K562 (cell line): ENCODE data around the gene CBX4. TPM values are rescaled to one million over a fixed set of nuclear protein-coding genes. Genes with fewer than 3 reads are reported as not detected.

Experiments
- BACH1 ChIP-seq: fragments of 200-800 bp; sonication (Bioruptor generic); IDR thresholded peaks from 2 replicates; pipeline ENCODE4 v1.6.1; 2016; ENCODE audit warnings: missing genetic modification characterization, missing compliant biosample characterization
- BRF1 ChIP-seq: IDR thresholded peaks from 3 replicates; pipeline ENCODE4 v1.6.1; 2011; ENCODE audit warnings: borderline replicate concordance, mild to moderate bottlenecking; ENCODE audit not compliant: insufficient read length; ENCODE audit errors: extremely low read depth
- CBFA2T3 ChIP-seq: fragments of 450-650 bp; IDR thresholded peaks from 2 replicates; pipeline ENCODE4 v1.6.1; 2017
- CREM ChIP-seq: IDR thresholded peaks from 2 replicates; pipeline ENCODE4 v1.6.1; 2014; ENCODE audit warnings: antibody characterized with exemption, low read depth
- HDAC1 ChIP-seq, 2 experiments: fragments of 450-650 bp; IDR thresholded peaks; 2 replicates each; pipeline ENCODE4 v1.6.1; 2016 to 2017; ENCODE audit warnings: inconsistent platforms in 1 of 2, mild to moderate bottlenecking in 1 of 2, moderate library complexity in 1 of 2
- HMGN3 ChIP-seq: IDR thresholded peaks from 2 replicates; pipeline ENCODE4 v1.6.1; 2011; ENCODE audit warnings: borderline replicate concordance, low read depth, mild to moderate bottlenecking, mixed read lengths, low read length; ENCODE audit not compliant: insufficient read length; ENCODE audit errors: extremely low read depth
- HNRNPUL1 ChIP-seq: fragments of 200-400 bp; formaldehyde crosslinking; IDR thresholded peaks from 2 replicates; pipeline ENCODE4 v1.6.1; 2017; ENCODE audit warnings: low read length
- JUND ChIP-seq, 2 experiments: IDR thresholded peaks; 2 replicates in 1 of 2; 3 replicates in 1 of 2; pipeline ENCODE4 v1.6.1; 2011; ENCODE audit warnings: borderline replicate concordance in 2 of 2, low read depth in 2 of 2, low read length in 2 of 2, improper control_type of control experiment in 1 of 2, missing biosample characterization in 1 of 2, missing genetic modification characterization in 1 of 2, missing genetic modification reagents in 1 of 2
- KLF10 ChIP-seq: fragments of 250-450 bp; sonication (Bioruptor Pico); IDR thresholded peaks from 2 replicates; pipeline ENCODE4 v1.6.1; 2021; ENCODE audit warnings: matching md5 sums
- PTRF ChIP-seq: fragments of 450-650 bp; IDR thresholded peaks from 2 replicates; pipeline ENCODE4 v1.6.1; 2016; ENCODE audit warnings: mild to moderate bottlenecking, missing genetic modification characterization, missing compliant biosample characterization
- RUNX1 ChIP-seq: sonication (generic); IDR thresholded peaks from 2 replicates; pipeline ENCODE4 v1.6.1; 2016; ENCODE audit warnings: antibody characterized with exemption, low read depth
- SREBF2 ChIP-seq: sonication (generic); formaldehyde crosslinking; IDR thresholded peaks from 2 replicates; pipeline ENCODE4 v1.4.0; 2020; ENCODE audit warnings: mild to moderate bottlenecking, missing genetic modification reagents
- ZBTB5 ChIP-seq: fragments of 450-650 bp; IDR thresholded peaks from 2 replicates; pipeline ENCODE4 v1.6.1; 2017; ENCODE audit warnings: antibody characterized with exemption
- ZFP1 ChIP-seq: fragments of 450-650 bp; formaldehyde crosslinking; IDR thresholded peaks from 2 replicates; pipeline ENCODE4 v1.4.0; 2020; ENCODE audit warnings: mild to moderate bottlenecking, mixed read lengths
- ZMIZ1 ChIP-seq, 2 experiments: fragments of 150-350 bp in 1 of 2; IDR thresholded peaks; 2 replicates each; pipeline ENCODE4 v1.6.1; 2012 to 2016; ENCODE audit warnings: low read depth in 2 of 2, low read length in 2 of 2, mild to moderate bottlenecking in 1 of 2, moderate library complexity in 1 of 2
- ZNF444 ChIP-seq: fragments of 250-450 bp; sonication (Bioruptor Pico); IDR thresholded peaks from 2 replicates; pipeline ENCODE4 v1.4.0; 2020; ENCODE audit warnings: mild to moderate bottlenecking, moderate library complexity
- ZNF609 ChIP-seq: sonication (generic); formaldehyde crosslinking; IDR thresholded peaks from 2 replicates; pipeline ENCODE4 v1.8.1; 2023; ENCODE audit warnings: missing genetic modification reagents, mild to moderate bottlenecking, borderline replicate concordance
- ZNF785 ChIP-seq: fragments of 250-450 bp; sonication (Bioruptor Pico); IDR thresholded peaks from 2 replicates; pipeline ENCODE4 v1.4.0; 2020; ENCODE audit warnings: mild to moderate bottlenecking
- polyA plus RNA-seq, 8 experiments: library from polyadenylated mRNA; depleted of rRNA in 4 of 8; stranded (reverse) in 5 of 8; unstranded in 3 of 8; fragments of >200 nt; fragmentation: Nextera tagmentation in 2 of 8; fragmentation: Illumina TruSeq in 1 of 8; extraction: Ambion mirVana in 2 of 8; extraction: Trizol in 1 of 8; gene quantifications; 2 replicates each; pipeline versions ENCODE4 v1.2.1 to v1.2.3, GENCODE V29; 2011 to 2014; ENCODE audit warnings: inconsistent platforms in 1 of 8, missing spikeins in 1 of 8
- total RNA-seq, 7 experiments: library from RNA; depleted of rRNA in 6 of 7; stranded (reverse); fragments of >200 nt in 6 of 7; fragmentation: Illumina TruSeq in 2 of 7; extraction: Trizol in 2 of 7; gene quantifications; 2 replicates each; pipeline versions ENCODE4 v1.2.1 to v1.2.3, GENCODE V29; 2011 to 2021; ENCODE audit warnings: low replicate concordance in 1 of 7

The CBX4 gene
- total and polyA plus RNA-seq, 9 of the 15 experiments (the other 6 are each of a cell fraction or from before 2014, with no cell fraction given) = 0.98 to 50.5 (median 10.0) TPM

- TF ChIP-seq CREM (no peak), ZNF444 (CRISPR knock-in tag) (no peak), BACH1 (no peak), PTRF (tag) (no peak), JUND (IDR thresholded peaks at IDR 0.05; ENCODE audit: borderline replicate concordance, low read depth, low read length) (no peak), JUND (tag; IDR thresholded peaks at IDR 0.05; ENCODE audit: borderline replicate concordance, low read depth, low read length) (no peak), HNRNPUL1 (no peak), ZMIZ1 (IDR thresholded peaks at IDR 0.05; ENCODE audit: low read depth in 2 of 2, low read length in 2 of 2) (no peak), HDAC1 (IDR thresholded peaks at IDR 0.05) (no peak), ZNF609 (CRISPR knock-in tag) (no peak), BRF1 (no peak), SREBF2 (CRISPR knock-in tag) (no peak), ZNF785 (CRISPR knock-in tag) (no peak), ZBTB5 (no peak), HMGN3 (no peak), RUNX1 (no peak), KLF10 (CRISPR knock-in tag) (no peak), ZFP1 (CRISPR knock-in tag) (no peak), CBFA2T3 (peak; percentile 67)
These were observed 21.0 kb downstream of the CBX4 start (continued) for GRCh38 chr17:79818026-79818758.
